ENCODE results near the gene FIS1.
"Not testable (repeated sequence)": the region's sequence is repeated elsewhere in the genome, so short reads cannot be mapped to it uniquely, and the experiment has no call there.

FIS1 gene

DNA sequence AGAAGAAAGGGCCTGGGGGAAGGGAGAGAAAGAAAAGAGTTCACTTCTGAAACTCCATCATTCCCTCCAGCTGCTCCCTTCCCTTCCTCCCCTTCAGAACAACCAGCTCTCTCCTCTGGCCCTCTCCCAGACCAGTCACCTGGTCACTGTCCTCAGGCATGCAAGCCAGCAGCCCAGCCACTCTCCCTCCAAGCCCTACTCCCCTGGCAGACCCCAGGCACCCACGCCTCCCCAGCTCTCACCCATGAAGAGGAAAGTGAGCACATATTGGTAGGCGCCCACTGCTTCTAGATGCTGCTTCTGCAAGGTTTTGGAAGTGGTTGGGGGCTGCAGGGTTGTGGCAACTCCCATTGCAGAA lies 44.4 kb downstream of the FIS1 start:
- DNase-seq (ENCODE audit: extremely low read depth, insufficient read length) = no peak
- TF ChIP-seq, protein P1, sequence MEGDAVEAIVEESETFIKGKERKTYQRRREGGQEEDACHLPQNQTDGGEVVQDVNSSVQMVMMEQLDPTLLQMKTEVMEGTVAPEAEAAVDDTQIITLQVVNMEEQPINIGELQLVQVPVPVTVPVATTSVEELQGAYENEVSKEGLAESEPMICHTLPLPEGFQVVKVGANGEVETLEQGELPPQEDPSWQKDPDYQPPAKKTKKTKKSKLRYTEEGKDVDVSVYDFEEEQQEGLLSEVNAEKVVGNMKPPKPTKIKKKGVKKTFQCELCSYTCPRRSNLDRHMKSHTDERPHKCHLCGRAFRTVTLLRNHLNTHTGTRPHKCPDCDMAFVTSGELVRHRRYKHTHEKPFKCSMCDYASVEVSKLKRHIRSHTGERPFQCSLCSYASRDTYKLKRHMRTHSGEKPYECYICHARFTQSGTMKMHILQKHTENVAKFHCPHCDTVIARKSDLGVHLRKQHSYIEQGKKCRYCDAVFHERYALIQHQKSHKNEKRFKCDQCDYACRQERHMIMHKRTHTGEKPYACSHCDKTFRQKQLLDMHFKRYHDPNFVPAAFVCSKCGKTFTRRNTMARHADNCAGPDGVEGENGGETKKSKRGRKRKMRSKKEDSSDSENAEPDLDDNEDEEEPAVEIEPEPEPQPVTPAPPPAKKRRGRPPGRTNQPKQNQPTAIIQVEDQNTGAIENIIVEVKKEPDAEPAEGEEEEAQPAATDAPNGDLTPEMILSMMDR (IDR thresholded peaks at IDR 0.05; ENCODE audit: insufficient read depth, low read length, poor library complexity, severe bottlenecking) = no peak
- Histone ChIP-seq H3K36me3 (ENCODE audit: control insufficient read depth, insufficient read depth, low read length) (no peaks in the 10 kb centered on the region), H3K4me3 (replicated peaks; ENCODE audit: low read depth, low read length) (no peak overlapping the region), H3K27me3 (replicated peaks; ENCODE audit: control insufficient read depth, insufficient read depth, low read length) (no peaks in the 10 kb centered on the region; the same call in 1 of the 2 replicates)

DNA sequence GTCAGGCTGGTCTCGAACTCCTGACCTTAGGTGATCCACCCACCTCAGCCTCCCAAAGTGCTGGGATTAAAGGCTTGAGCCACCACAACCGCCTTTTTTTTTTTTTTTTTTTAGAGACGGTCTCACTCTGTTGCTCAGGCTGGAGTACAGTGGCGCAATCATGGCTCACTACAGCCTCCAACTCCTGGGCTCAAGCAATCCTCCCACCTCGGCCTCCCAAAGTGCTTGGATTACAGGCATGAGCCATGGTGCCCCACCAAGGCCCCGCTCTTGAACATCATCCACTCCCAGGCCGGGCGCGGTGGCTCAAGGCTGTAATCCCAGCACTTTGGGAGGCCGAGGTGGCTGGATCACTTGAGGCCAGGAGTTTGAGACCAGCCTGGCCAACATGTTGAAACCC lies 45.4 kb downstream of the FIS1 start:
- not testable (repeated sequence) for H3K36me3 ChIP-seq (ENCODE audit: control insufficient read depth, insufficient read depth, low read length); DNase-seq (ENCODE audit: extremely low read depth, insufficient read length); H3K4me3 ChIP-seq (replicated peaks; ENCODE audit: low read depth, low read length); H3K27me3 ChIP-seq (replicated peaks; ENCODE audit: control insufficient read depth, insufficient read depth, low read length)

GRCh38 chr7:101198476-101198875 lies 46.4 kb downstream of the FIS1 start:
- Histone ChIP-seq H3K4me3 (replicated peaks; ENCODE audit: low read depth, low read length) (no peak overlapping the region), H3K27me3 (replicated peaks; ENCODE audit: control insufficient read depth, insufficient read depth, low read length) (no peaks in the 10 kb centered on the region; the same call in 1 of the 2 replicates), H3K36me3 (ENCODE audit: control insufficient read depth, insufficient read depth, low read length) (no peaks in the 10 kb centered on the region)
- no peak for DNase-seq (ENCODE audit: extremely low read depth, insufficient read length)
- TF ChIP-seq, protein P1 (IDR thresholded peaks at IDR 0.05; ENCODE audit: insufficient read depth, low read length, poor library complexity, severe bottlenecking) = no peak

DNA sequence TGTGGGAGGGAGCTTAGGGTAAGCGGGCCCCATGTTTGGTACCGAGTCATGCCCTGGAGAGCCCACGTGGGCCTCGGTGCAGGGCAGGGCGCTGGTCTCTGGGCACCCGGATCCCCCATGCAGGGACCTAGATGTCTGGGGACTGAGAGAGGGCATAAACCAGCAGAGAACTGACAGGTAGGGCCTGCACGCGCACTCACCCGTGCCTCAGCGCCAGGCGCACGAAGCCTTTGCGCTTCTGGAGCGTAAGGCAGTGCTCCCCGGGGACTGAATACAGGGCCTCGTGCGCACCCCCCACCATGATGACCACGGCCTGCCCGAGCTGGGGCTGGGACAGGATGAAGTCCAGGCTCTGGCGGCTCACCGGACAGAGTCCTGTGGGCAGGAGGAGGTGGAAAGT lies 46.9 kb downstream of the FIS1 start:
- Histone ChIP-seq H3K4me3 (replicated peaks; ENCODE audit: low read depth, low read length) (no peak overlapping the region), H3K36me3 (ENCODE audit: control insufficient read depth, insufficient read depth, low read length) (no peaks in the 10 kb centered on the region), H3K27me3 (replicated peaks; ENCODE audit: control insufficient read depth, insufficient read depth, low read length) (no peaks in the 10 kb centered on the region; the same call in 1 of the 2 replicates)
- DNase-seq (ENCODE audit: extremely low read depth, insufficient read length) = no peak
- TF ChIP-seq, protein P1 (IDR thresholded peaks at IDR 0.05; ENCODE audit: insufficient read depth, low read length, poor library complexity, severe bottlenecking) = no peak

- Histone ChIP-seq H3K27me3 (replicated peaks; ENCODE audit: control insufficient read depth, insufficient read depth, low read length) (no peaks in the 10 kb centered on the region), H3K36me3 (ENCODE audit: control insufficient read depth, insufficient read depth, low read length) (no peaks in the 10 kb centered on the region), H3K4me3 (replicated peaks; ENCODE audit: low read depth, low read length) (no peak overlapping the region)
- TF ChIP-seq, protein P1 (IDR thresholded peaks at IDR 0.05; ENCODE audit: insufficient read depth, low read length, poor library complexity, severe bottlenecking) = no peak
- DNase-seq (ENCODE audit: extremely low read depth, insufficient read length) = no peak
These were observed 49.0 kb downstream of the FIS1 start for GRCh38 chr7:101195884-101196283.
